ENCODE data around the gene ANKRD13D. TPM values are rescaled to one million over a fixed set of nuclear protein-coding genes. Genes with fewer than 3 reads are reported as not detected.

Gene ANKRD13D
- total RNA-seq, 1 experiment from 2014 or later, result 58.9 TPM

- DNase-seq, result peak; percentile 77
- Histone ChIP-seq H3K4me2 (ENCODE audit: low read length) (peak overlapping the region; percentile 79), H3K4me3 (ENCODE audit: low read length) (peak overlapping the region; percentile 57), H3F3A (ENCODE audit: low read length, unreplicated experiment) (peaks cover 4% of the 10 kb centered on the region), H4K20me1 (ENCODE audit: low read length) (peaks cover 28% of the 10 kb centered on the region), H3K9me3 (ENCODE audit: low read length) (no peaks in the 10 kb centered on the region), H3K9me2 (replicated peaks; ENCODE audit: low read length) (no peaks in the 10 kb centered on the region), H3K36me3 (ENCODE audit: low read depth, low read length) (peaks cover 7% of the 10 kb centered on the region; the same call in 1 of the 2 replicates), H3K79me2 (ENCODE audit: low read length) (peaks cover 43% of the 10 kb centered on the region), H3K4me1 (ENCODE audit: insufficient read depth, low read length) (peaks cover 49% of the 10 kb centered on the region), H3K9ac (ENCODE audit: low read length) (no peak overlapping the region; the same call in 1 of the 2 replicates), H3K27me3 (ENCODE audit: low read length) (no peaks in the 10 kb centered on the region), H2AFZ (ENCODE audit: low read length) (peak overlapping the region; percentile 67), H3K27ac (ENCODE audit: low read length) (no peak overlapping the region)
- no TSS peak for BruUV-seq (replicated peaks)
- ChIA-PET POLR2A (ENCODE audit: unreplicated experiment) (interaction anchor here (0.6 kb wide), 1 partner anchor 52 kb away, joined by 5 read pairs; no protein-coding TSS in a partner anchor), CTCF (interaction anchor here (1.0 kb wide), 1 partner anchor 51 kb away, joined by 19 read pairs; no protein-coding TSS in a partner anchor)
- peak; percentile 39 for ATAC-seq
- intact Hi-C loops (cut with micrococcal nuclease), result loop anchor here (2.0 to 5.0 kb wide), 2 partner anchors 36 to 79 kb away; partner anchors contain the start of gene SSH3
- TF ChIP-seq CTCF (conservative IDR thresholded peaks at IDR 0.05; ENCODE audit: low read depth, low read length), result peak; percentile 68
- no peak for TF ChIP-seq EZH2 (IDR thresholded peaks at IDR 0.05; ENCODE audit: low read length, unreplicated experiment)
Measured at GRCh38 chr11:67265633-67266448, 23.3 kb upstream of the ANKRD13D start.

GRCh38 chr11:67266449-67267187, 22.5 kb upstream of the ANKRD13D start, which contains the start of gene GRK2:
Gene GRK2, plus strand, starts transcription at chr11:67266473. Its CDS starts 227 bp downstream, at chr11:67266700.
- POLR2A ChIA-PET (ENCODE audit: unreplicated experiment), result interaction anchor here (0.6 kb wide), 1 partner anchor 52 kb away, joined by 5 read pairs; no protein-coding TSS in a partner anchor
- CTCF ChIA-PET, result no interaction called here

More at GRCh38 chr11:67266449-67267187, 22.5 kb upstream of the ANKRD13D start, which contains the start of gene GRK2:
- peak within 1 kb of the TSS; percentile 95 for H3K4me2 ChIP-seq (ENCODE audit: low read length)
- intact Hi-C loops (cut with micrococcal nuclease), result loop anchor here (1.0 to 5.0 kb wide), 3 partner anchors 36 to 78 kb away; partner anchors contain the start of gene SSH3
- peak within 1 kb of the TSS; percentile 74 for H3K4me3 ChIP-seq (ENCODE audit: low read length)
- no peaks in the 10 kb centered on the region for H3K27me3 ChIP-seq (ENCODE audit: low read length)
- BruUV-seq (replicated peaks), result no TSS peak
- H3K9me3 ChIP-seq (ENCODE audit: low read length), result no peaks in the 10 kb centered on the region
- DNase-seq (peak; percentile 58), ATAC-seq (peak; percentile 12)
- peaks cover 32% of the 10 kb centered on the region for H4K20me1 ChIP-seq (ENCODE audit: low read length)
- H3F3A ChIP-seq (ENCODE audit: low read length, unreplicated experiment), result peaks cover 4% of the 10 kb centered on the region
- H3K9me2 ChIP-seq (replicated peaks; ENCODE audit: low read length), result no peaks in the 10 kb centered on the region
- H2AFZ ChIP-seq (ENCODE audit: low read length), result peak within 1 kb of the TSS; percentile 67
- H3K4me1 ChIP-seq (ENCODE audit: insufficient read depth, low read length), result peaks cover 49% of the 10 kb centered on the region
- peak within 1 kb of the TSS; percentile 67 for H3K27ac ChIP-seq (ENCODE audit: low read length)
- peaks cover 7% of the 10 kb centered on the region; the same call in 1 of the 2 replicates for H3K36me3 ChIP-seq (ENCODE audit: low read depth, low read length)
- TF ChIP-seq EZH2 (IDR thresholded peaks at IDR 0.05; ENCODE audit: low read length, unreplicated experiment), result no peak
- no peak for TF ChIP-seq EZH2phosphoT487 (IDR thresholded peaks at IDR 0.05; ENCODE audit: borderline replicate concordance, low read length)
- no peak for TF ChIP-seq CTCF (conservative IDR thresholded peaks at IDR 0.05; ENCODE audit: low read depth, low read length)
- H3K9ac ChIP-seq (ENCODE audit: low read length), result peak within 1 kb of the TSS; percentile 83
- H3K79me2 ChIP-seq (ENCODE audit: low read length), result peaks cover 51% of the 10 kb centered on the region
